H9 (cell line): ENCODE data around the gene CYRIA. TPM values are rescaled to one million over a fixed set of nuclear protein-coding genes. Genes with fewer than 3 reads are reported as not detected.
A peak's percentile ranks its signal among the peaks of the same experiment; 100 is the strongest.

Experiments
- DNase-seq: peaks from one replicate; pipeline ENCODE4 v3.0.0-alpha.2; 2017
- H2AFZ ChIP-seq: one replicate; pipeline ENCODE4 v1.6.1; 2013; ENCODE audit warnings: mild to moderate bottlenecking, low read length, control low read depth, moderate library complexity
- H2AK5ac ChIP-seq: 2 replicates; pipeline ENCODE4 v1.6.1; 2013; ENCODE audit warnings: low read length, control low read depth, mixed read lengths; ENCODE audit not compliant: insufficient read length
- H2BK120ac ChIP-seq: one replicate; pipeline ENCODE4 v1.6.1; 2013; ENCODE audit warnings: low read depth, mild to moderate bottlenecking, low read length, control low read depth, inconsistent platforms; ENCODE audit not compliant: poor library complexity, severe bottlenecking
- H2BK12ac ChIP-seq: 2 replicates; pipeline ENCODE4 v1.6.1; 2013; ENCODE audit warnings: low read length, control low read depth, mixed read lengths, low read depth; ENCODE audit not compliant: insufficient read length
- H2BK15ac ChIP-seq: 2 replicates; pipeline ENCODE4 v1.6.1; 2013; ENCODE audit warnings: low read depth, low read length, control low read depth
- H2BK20ac ChIP-seq: one replicate; pipeline ENCODE4 v1.6.1; 2013; ENCODE audit warnings: low read depth, mild to moderate bottlenecking, low read length, control low read depth, inconsistent platforms; ENCODE audit not compliant: poor library complexity, severe bottlenecking
- H2BK5ac ChIP-seq: 2 replicates; pipeline ENCODE4 v1.6.1; 2013; ENCODE audit warnings: low read length, control low read depth, mixed read lengths; ENCODE audit not compliant: insufficient read length
- H3K14ac ChIP-seq: 2 replicates; pipeline ENCODE4 v1.6.1; 2013; ENCODE audit warnings: low read length, control low read depth; ENCODE audit not compliant: insufficient read depth
- H3K18ac ChIP-seq: 2 replicates; pipeline ENCODE4 v1.6.1; 2013; ENCODE audit warnings: low read depth, mild to moderate bottlenecking, mixed read lengths, low read length, control low read depth; ENCODE audit not compliant: insufficient read length
- H3K23ac ChIP-seq: 2 replicates; pipeline ENCODE4 v1.6.1; 2013; ENCODE audit warnings: low read length, control low read depth, mixed read lengths, low read depth; ENCODE audit not compliant: insufficient read length
- H3K23me2 ChIP-seq: 2 replicates; pipeline ENCODE4 v1.6.1; 2013; ENCODE audit warnings: low read depth, mild to moderate bottlenecking, mixed read lengths, low read length, control low read depth; ENCODE audit not compliant: insufficient read length, poor library complexity, severe bottlenecking
- H3K27ac ChIP-seq: 2 replicates; pipeline ENCODE4 v1.5.1; 2013; ENCODE audit warnings: low read length, control low read depth, mixed read lengths, low read depth; ENCODE audit not compliant: insufficient read length
- H3K27me3 ChIP-seq: 2 replicates; pipeline ENCODE4 v1.6.1; 2013; ENCODE audit warnings: low read length, control low read depth, inconsistent platforms; ENCODE audit not compliant: insufficient read depth
- H3K4ac ChIP-seq: 2 replicates; pipeline ENCODE4 v1.6.1; 2013; ENCODE audit warnings: low read depth, mild to moderate bottlenecking, control low read depth, inconsistent platforms, low read length, moderate library complexity
- H3K4me1 ChIP-seq: 2 replicates; pipeline ENCODE4 v1.6.1; 2013; ENCODE audit warnings: low read length, control low read depth, inconsistent platforms; ENCODE audit not compliant: insufficient read depth
- H3K4me2 ChIP-seq: 2 replicates; pipeline ENCODE4 v1.6.1; 2013; ENCODE audit warnings: low read length, control low read depth, mixed read lengths; ENCODE audit not compliant: insufficient read length, insufficient read depth
- H3K56ac ChIP-seq: 2 replicates; pipeline ENCODE4 v1.6.1; 2013; ENCODE audit warnings: low read depth, mild to moderate bottlenecking, mixed read lengths, low read length, control low read depth; ENCODE audit not compliant: insufficient read length
- H3K79me1 ChIP-seq: 2 replicates; pipeline ENCODE4 v1.6.1; 2013; ENCODE audit warnings: low read depth, mild to moderate bottlenecking, moderate library complexity, low read length, control low read depth, inconsistent platforms; ENCODE audit not compliant: insufficient read depth, poor library complexity, severe bottlenecking
- H3K79me2 ChIP-seq: 2 replicates; pipeline ENCODE4 v1.6.1; 2013; ENCODE audit warnings: low read length, control low read depth, inconsistent platforms; ENCODE audit not compliant: insufficient read depth
- H3K9ac ChIP-seq: 2 replicates; pipeline ENCODE4 v1.6.1; 2013; ENCODE audit warnings: low read length, control low read depth, mixed read lengths; ENCODE audit not compliant: insufficient read length; ENCODE audit errors: extremely low read depth
- H3K9me3 ChIP-seq: one replicate; pipeline ENCODE4 v1.6.1; 2013; ENCODE audit warnings: low read depth, low read length, inconsistent platforms; ENCODE audit not compliant: control insufficient read depth
- H3T11ph ChIP-seq: one replicate; pipeline ENCODE4 v1.6.1; 2013; ENCODE audit warnings: mild to moderate bottlenecking, low read length, control low read depth, inconsistent platforms
- H4K20me1 ChIP-seq: one replicate; pipeline ENCODE4 v1.6.1; 2013; ENCODE audit not compliant: control insufficient read depth, insufficient read length, insufficient read depth
- H4K5ac ChIP-seq: 2 replicates; pipeline ENCODE4 v1.6.1; 2013; ENCODE audit warnings: low read depth, mild to moderate bottlenecking, mixed read lengths, low read length, control low read depth; ENCODE audit not compliant: insufficient read length
- H4K8ac ChIP-seq: replicated peaks from 2 replicates; pipeline ENCODE4 v1.6.1; 2013; ENCODE audit warnings: low read length, control low read depth, mixed read lengths, low read depth; ENCODE audit not compliant: insufficient read length
- H4K91ac ChIP-seq: 2 replicates; pipeline ENCODE4 v1.6.1; 2013; ENCODE audit warnings: low read depth, mild to moderate bottlenecking, moderate library complexity, mixed read lengths, low read length, control low read depth; ENCODE audit not compliant: insufficient read length
- H3K27ac Mint-ChIP-seq, 3 experiments: 2 replicates in 2 of 3; 3 replicates in 1 of 3; pipeline ENCODE4 v1.8.0; 2020 to 2021; ENCODE audit warnings: mixed read lengths in 3 of 3, mild to moderate bottlenecking in 1 of 3, moderate library complexity in 1 of 3
- H3K27me3 Mint-ChIP-seq: 2 replicates; pipeline ENCODE4 v1.8.0; 2021; ENCODE audit warnings: low read depth, mild to moderate bottlenecking, moderate library complexity, mixed read lengths
- H3K36me3 Mint-ChIP-seq, 3 experiments: 2 replicates in 2 of 3; 3 replicates in 1 of 3; pipeline ENCODE4 v1.8.0; 2020 to 2021; ENCODE audit warnings: low read depth in 3 of 3, mixed read lengths in 3 of 3; ENCODE audit not compliant: insufficient read depth in 1 of 3
- H3K4me1 Mint-ChIP-seq, 2 experiments: 2 replicates each; pipeline ENCODE4 v1.8.0; 2020; ENCODE audit warnings: mixed read lengths in 2 of 2
- H3K4me3 Mint-ChIP-seq, 2 experiments: 2 replicates in 1 of 2; 3 replicates in 1 of 2; pipeline ENCODE4 v1.8.0; 2020 to 2021; ENCODE audit warnings: mild to moderate bottlenecking in 2 of 2, mixed read lengths in 2 of 2, moderate library complexity in 1 of 2
- H3K9me3 Mint-ChIP-seq, 2 experiments: 2 replicates in 1 of 2; 3 replicates in 1 of 2; pipeline ENCODE4 v1.8.0; 2020; ENCODE audit warnings: mild to moderate bottlenecking in 2 of 2, mixed read lengths in 2 of 2, moderate library complexity in 1 of 2
- CTCF ChIP-seq: fragments of 200-600 bp; sonication (generic); conservative IDR thresholded peaks from 3 replicates; pipeline ENCODE4 v1.8.0; 2021; ENCODE audit warnings: antibody characterized with exemption, mild to moderate bottlenecking
- WGBS: extraction: QIAGEN DNeasy Blood & Tissue Kit; methylation state at CpG from one replicate; pipeline ENCODE4 v1.1.7; 2013; ENCODE audit warnings: missing lambda C conversion rate, low lambda C conversion rate, mixed read lengths; ENCODE audit not compliant: insufficient read length; ENCODE audit errors: extremely low coverage; 5-methylcytosine and 5-hydroxymethylcytosine counted together
- total RNA-seq: library from RNA; stranded (reverse); gene quantifications from 2 replicates; pipeline ENCODE4 v1.2.1, GENCODE V29; 2021

CYRIA gene
- total RNA-seq, 1 experiment from 2014 or later = 2.3 TPM

- no peak overlapping the region for H2BK20ac ChIP-seq
- H2BK120ac ChIP-seq = no peak overlapping the region
- no peak overlapping the region for H4K91ac ChIP-seq
- H3K18ac ChIP-seq = no peak overlapping the region
- TF ChIP-seq CTCF = no peak
- Mint-ChIP-seq H3K27me3 (peaks cover 38% of the 10 kb centered on the region), H3K27ac (0 out of 7 replicates have a peak overlapping the region, but pooled peaks of 1 of the 3 experiments have one; percentile 68), H3K4me3 (no peak overlapping the region), H3K36me3 (no peaks in the 10 kb centered on the region), H3K9me3 (no peaks in the 10 kb centered on the region; a peak in 1 of 5 replicates), H3K4me1 (peaks cover 19 to 23% of the 10 kb centered on the region in 2 experiments)
- H3K27me3 ChIP-seq = peaks cover 4% of the 10 kb centered on the region; the same call in 1 of the 2 replicates
- H3K4ac ChIP-seq = no peak overlapping the region
- no peaks in the 10 kb centered on the region; the same call in 1 of the 2 replicates for H3K4me1 ChIP-seq
- no peak overlapping the region for H3K27ac ChIP-seq
- H3K56ac ChIP-seq = no peak overlapping the region
- H3K14ac ChIP-seq = no peak overlapping the region
- H3T11ph ChIP-seq = no peak overlapping the region
- no peak overlapping the region for H4K8ac ChIP-seq
- H3K79me1 ChIP-seq = no peaks in the 10 kb centered on the region
- H2BK5ac ChIP-seq = no peak overlapping the region
- H3K9ac ChIP-seq = no peak overlapping the region
- no peak overlapping the region for H2AK5ac ChIP-seq
- H2AFZ ChIP-seq = no peak overlapping the region
- no peak overlapping the region for H2BK12ac ChIP-seq
- H3K79me2 ChIP-seq = no peaks in the 10 kb centered on the region
- H3K9me3 ChIP-seq = no peaks in the 10 kb centered on the region
- no CpG with 5 or more reads among the region's 5 CpGs for WGBS
- DNase-seq = no peak
- H4K20me1 ChIP-seq = no peaks in the 10 kb centered on the region
- H4K5ac ChIP-seq = no peak overlapping the region
- no peak overlapping the region for H3K4me2 ChIP-seq
- H3K23me2 ChIP-seq = peaks cover 10% of the 10 kb centered on the region
- no peak overlapping the region for H3K23ac ChIP-seq
- H2BK15ac ChIP-seq = no peak overlapping the region
Measured at GRCh38 chr2:16661936-16662839, 3.4 kb downstream of the CYRIA start.
